ENCODE data around the gene PROCA1. TPM values are rescaled to one million over a fixed set of nuclear protein-coding genes. Genes with fewer than 3 reads are reported as not detected.

PROCA1 gene
- total RNA-seq, 2 experiments from 2014 or later: 4.5 to 4.6 TPM

DNA sequence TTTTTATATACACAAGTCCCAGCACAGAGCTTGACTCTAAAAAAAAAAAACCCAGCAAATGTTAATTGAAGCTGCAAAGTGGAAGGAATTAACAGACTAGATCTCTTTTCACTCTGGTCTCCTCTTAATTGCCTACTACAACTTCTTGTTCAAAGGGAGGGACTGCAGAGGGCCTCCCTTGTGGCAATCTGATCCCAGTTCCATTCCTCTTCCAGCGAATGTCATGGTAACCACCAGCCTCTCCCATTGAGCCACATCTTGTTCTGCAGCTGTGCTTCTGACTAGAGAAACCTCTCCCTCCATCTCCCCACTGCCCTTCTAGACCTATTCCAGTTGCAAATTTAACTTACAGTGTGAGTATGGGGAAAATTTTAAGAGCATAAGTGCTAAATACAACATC is 43.8 kb downstream of the PROCA1 start:
- CTCF ChIA-PET (ENCODE audit: unreplicated experiment): no interaction called here
- Histone ChIP-seq H3K36me3 (ENCODE audit: insufficient read depth, low read length) (peaks cover 69% of the 10 kb centered on the region), H3K27ac (ENCODE audit: low read depth, low read length, poor library complexity, severe bottlenecking) (no peak overlapping the region), H2AFZ (ENCODE audit: low read length) (no peak overlapping the region), H3K4me3 (ENCODE audit: low read depth, low read length, poor library complexity, severe bottlenecking) (no peak overlapping the region), H3K4me2 (ENCODE audit: low read length) (no peak overlapping the region), H3K4me1 (ENCODE audit: insufficient read depth, low read length, poor library complexity, severe bottlenecking) (peaks cover 11% of the 10 kb centered on the region), H3K9me2 (ENCODE audit: insufficient read depth, low read length) (no peaks in the 10 kb centered on the region), H3K9me3 (ENCODE audit: low read length) (no peaks in the 10 kb centered on the region), H4K20me1 (ENCODE audit: insufficient read depth, low read length) (peaks cover 3% of the 10 kb centered on the region; the same call in 1 of the 2 replicates), H3K79me2 (ENCODE audit: insufficient read depth, low read depth, low read length) (peaks cover 43% of the 10 kb centered on the region)
- TF ChIP-seq EZH2phosphoT487 (IDR thresholded peaks at IDR 0.05; ENCODE audit: borderline replicate concordance, low read depth, low read length) (no peak), CTCF (conservative IDR thresholded peaks at IDR 0.05; ENCODE audit: low read length) (no peak)
- POLR2A ChIA-PET: interaction anchor here (0.7 kb wide), 1 partner anchor 46 kb away, joined by 3 read pairs; no protein-coding TSS in a partner anchor
- intact Hi-C loops (cut with micrococcal nuclease; ENCODE audit: unreplicated experiment): no loop called here
- no TSS peak for BruUV-seq (replicated peaks)
- DNase-seq (ENCODE audit: low spot score): no peak

- Histone ChIP-seq H3K4me1 (ENCODE audit: insufficient read depth, low read length, poor library complexity, severe bottlenecking) (peaks cover 15% of the 10 kb centered on the region), H3K9me2 (ENCODE audit: insufficient read depth, low read length) (no peaks in the 10 kb centered on the region), H3K27ac (ENCODE audit: low read depth, low read length, poor library complexity, severe bottlenecking) (no peak overlapping the region), H3K9me3 (ENCODE audit: low read length) (no peaks in the 10 kb centered on the region), H3K79me2 (ENCODE audit: insufficient read depth, low read depth, low read length) (peaks cover 58% of the 10 kb centered on the region), H3K4me3 (ENCODE audit: low read depth, low read length, poor library complexity, severe bottlenecking) (no peak overlapping the region), H3K4me2 (ENCODE audit: low read length) (no peak overlapping the region), H2AFZ (ENCODE audit: low read length) (no peak overlapping the region), H4K20me1 (ENCODE audit: insufficient read depth, low read length) (peaks cover 3% of the 10 kb centered on the region), H3K36me3 (ENCODE audit: insufficient read depth, low read length) (peaks cover 50% of the 10 kb centered on the region)
- ChIA-PET CTCF (ENCODE audit: unreplicated experiment) (no interaction called here), POLR2A (no interaction called here)
- TF ChIP-seq EZH2phosphoT487 (IDR thresholded peaks at IDR 0.05; ENCODE audit: borderline replicate concordance, low read depth, low read length): no peak
- no peak for TF ChIP-seq CTCF (conservative IDR thresholded peaks at IDR 0.05; ENCODE audit: low read length)
- intact Hi-C loops (cut with micrococcal nuclease; ENCODE audit: unreplicated experiment): no loop called here
- DNase-seq (ENCODE audit: low spot score): no peak
- no TSS peak for BruUV-seq (replicated peaks)
Measured at GRCh38 chr17:28665994-28666393, 45.7 kb downstream of the PROCA1 start.

GRCh38 chr17:28663723-28664122 is 48.0 kb downstream of the PROCA1 start:
- no peaks in the 10 kb centered on the region; the same call in 1 of the 2 replicates for H3K9me3 ChIP-seq (ENCODE audit: low read length)
- TF ChIP-seq CTCF (conservative IDR thresholded peaks at IDR 0.05; ENCODE audit: low read length) (no peak), EZH2phosphoT487 (IDR thresholded peaks at IDR 0.05; ENCODE audit: borderline replicate concordance, low read depth, low read length) (no peak)
- H3K4me2 ChIP-seq (ENCODE audit: low read length): peak overlapping the region; percentile 84
- H2AFZ ChIP-seq (ENCODE audit: low read length): no peak overlapping the region
- H3K4me3 ChIP-seq (ENCODE audit: low read depth, low read length, poor library complexity, severe bottlenecking): peak overlapping the region; percentile 95
- H3K27ac ChIP-seq (ENCODE audit: low read depth, low read length, poor library complexity, severe bottlenecking): no peak overlapping the region
- ChIA-PET CTCF (ENCODE audit: unreplicated experiment) (interaction anchor here (0.5 kb wide), 1 partner anchor 9 kb away, joined by 3 read pairs; no protein-coding TSS in a partner anchor), POLR2A (no interaction called here)
- H4K20me1 ChIP-seq (ENCODE audit: insufficient read depth, low read length): peaks cover 3% of the 10 kb centered on the region; the same call in 1 of the 2 replicates
- H3K4me1 ChIP-seq (ENCODE audit: insufficient read depth, low read length, poor library complexity, severe bottlenecking): peaks cover 22% of the 10 kb centered on the region
- peaks cover 69% of the 10 kb centered on the region for H3K79me2 ChIP-seq (ENCODE audit: insufficient read depth, low read depth, low read length)
- intact Hi-C loops (cut with micrococcal nuclease; ENCODE audit: unreplicated experiment): no loop called here
- no peaks in the 10 kb centered on the region for H3K9me2 ChIP-seq (ENCODE audit: insufficient read depth, low read length)
- BruUV-seq (replicated peaks): no TSS peak
- no peak for DNase-seq (ENCODE audit: low spot score)
- H3K36me3 ChIP-seq (ENCODE audit: insufficient read depth, low read length): peaks cover 53% of the 10 kb centered on the region

Measured in OCI-LY7 (cell line).